IPS-20b (cell line): Measurements from ENCODE around the gene KCNK17.

Experiments
- H3K27ac ChIP-seq: one replicate; pipeline ENCODE4 v1.5.1; 2013; ENCODE audit warnings: low read length
- H3K27me3 ChIP-seq: 2 replicates; pipeline ENCODE4 v1.6.1; 2013; ENCODE audit warnings: mild to moderate bottlenecking, low read length, inconsistent platforms; ENCODE audit not compliant: insufficient read depth
- H3K36me3 ChIP-seq: 2 replicates; pipeline ENCODE4 v1.6.1; 2013; ENCODE audit warnings: low read depth, mild to moderate bottlenecking, inconsistent platforms, low read length, moderate library complexity; ENCODE audit not compliant: insufficient read depth
- H3K4me1 ChIP-seq: 2 replicates; pipeline ENCODE4 v1.6.1; 2013; ENCODE audit warnings: mild to moderate bottlenecking, control low read depth, inconsistent platforms, low read length, moderate library complexity; ENCODE audit not compliant: insufficient read depth
- H3K4me3 ChIP-seq: 2 replicates; pipeline ENCODE4 v1.5.1; 2013; ENCODE audit warnings: mild to moderate bottlenecking, low read length, inconsistent platforms
- H3K9ac ChIP-seq: 2 replicates; pipeline ENCODE4 v1.6.1; 2013; ENCODE audit warnings: low read depth, mild to moderate bottlenecking, inconsistent platforms, low read length, moderate library complexity
- H3K9me3 ChIP-seq: 2 replicates; pipeline ENCODE4 v1.6.1; 2013; ENCODE audit warnings: mild to moderate bottlenecking, low read depth, low read length, inconsistent platforms; ENCODE audit not compliant: insufficient read depth

KCNK17 gene, protein sequence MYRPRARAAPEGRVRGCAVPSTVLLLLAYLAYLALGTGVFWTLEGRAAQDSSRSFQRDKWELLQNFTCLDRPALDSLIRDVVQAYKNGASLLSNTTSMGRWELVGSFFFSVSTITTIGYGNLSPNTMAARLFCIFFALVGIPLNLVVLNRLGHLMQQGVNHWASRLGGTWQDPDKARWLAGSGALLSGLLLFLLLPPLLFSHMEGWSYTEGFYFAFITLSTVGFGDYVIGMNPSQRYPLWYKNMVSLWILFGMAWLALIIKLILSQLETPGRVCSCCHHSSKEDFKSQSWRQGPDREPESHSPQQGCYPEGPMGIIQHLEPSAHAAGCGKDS

GRCh38 chr6:39314273-39314795, at the start of gene KCNK17:
TSS of gene KCNK17 (minus strand) at chr6:39314419. CDS start at chr6:39314320, 99 bp downstream.
- Histone ChIP-seq H3K27me3 (peaks cover 86% of the 10 kb centered on the region), H3K36me3 (no peaks in the 10 kb centered on the region), H3K27ac (no peak within 1 kb of the TSS), H3K9ac (peak within 1 kb of the TSS; percentile 13; the same call in 1 of the 2 replicates), H3K9me3 (no peaks in the 10 kb centered on the region), H3K4me1 (no peaks in the 10 kb centered on the region), H3K4me3 (peak within 1 kb of the TSS; percentile 68)

- H3K4me1 ChIP-seq: peaks cover 3% of the 10 kb centered on the region; the same call in 1 of the 2 replicates
- H3K36me3 ChIP-seq: no peaks in the 10 kb centered on the region
- H3K9me3 ChIP-seq: no peaks in the 10 kb centered on the region
- H3K4me3 ChIP-seq: no peak overlapping the region
- peaks cover 3% of the 10 kb centered on the region; the same call in 1 of the 2 replicates for H3K27me3 ChIP-seq
- H3K9ac ChIP-seq: no peak overlapping the region
- no peak overlapping the region for H3K27ac ChIP-seq
Measured at GRCh38 chr6:39363280-39363679, 49.1 kb upstream of the KCNK17 start.

DNA sequence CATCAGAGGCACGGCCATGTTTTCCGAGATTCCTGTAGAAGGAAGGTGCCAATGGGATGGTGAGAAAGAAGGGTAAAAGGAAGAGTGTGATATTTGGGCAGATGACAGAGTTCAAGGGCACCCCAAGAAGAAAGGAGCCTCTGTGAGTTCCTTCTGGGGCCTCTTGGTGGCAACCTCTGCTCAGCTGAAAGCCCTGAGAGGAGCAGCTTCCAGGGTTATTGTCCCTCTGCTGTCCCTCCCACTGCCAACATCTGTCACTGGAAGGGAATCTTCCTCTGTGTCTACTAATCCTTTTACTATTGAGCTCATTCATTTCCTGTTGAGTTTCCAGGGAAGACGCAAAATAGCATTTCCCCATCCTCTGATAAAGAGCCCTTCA, 48.3 kb upstream of the KCNK17 start:
- Histone ChIP-seq H3K36me3 (no peaks in the 10 kb centered on the region), H3K9ac (no peak overlapping the region), H3K27me3 (peaks cover 3% of the 10 kb centered on the region; the same call in 1 of the 2 replicates), H3K27ac (no peak overlapping the region), H3K4me3 (no peak overlapping the region), H3K4me1 (peaks cover 3% of the 10 kb centered on the region; the same call in 1 of the 2 replicates), H3K9me3 (no peaks in the 10 kb centered on the region)

DNA sequence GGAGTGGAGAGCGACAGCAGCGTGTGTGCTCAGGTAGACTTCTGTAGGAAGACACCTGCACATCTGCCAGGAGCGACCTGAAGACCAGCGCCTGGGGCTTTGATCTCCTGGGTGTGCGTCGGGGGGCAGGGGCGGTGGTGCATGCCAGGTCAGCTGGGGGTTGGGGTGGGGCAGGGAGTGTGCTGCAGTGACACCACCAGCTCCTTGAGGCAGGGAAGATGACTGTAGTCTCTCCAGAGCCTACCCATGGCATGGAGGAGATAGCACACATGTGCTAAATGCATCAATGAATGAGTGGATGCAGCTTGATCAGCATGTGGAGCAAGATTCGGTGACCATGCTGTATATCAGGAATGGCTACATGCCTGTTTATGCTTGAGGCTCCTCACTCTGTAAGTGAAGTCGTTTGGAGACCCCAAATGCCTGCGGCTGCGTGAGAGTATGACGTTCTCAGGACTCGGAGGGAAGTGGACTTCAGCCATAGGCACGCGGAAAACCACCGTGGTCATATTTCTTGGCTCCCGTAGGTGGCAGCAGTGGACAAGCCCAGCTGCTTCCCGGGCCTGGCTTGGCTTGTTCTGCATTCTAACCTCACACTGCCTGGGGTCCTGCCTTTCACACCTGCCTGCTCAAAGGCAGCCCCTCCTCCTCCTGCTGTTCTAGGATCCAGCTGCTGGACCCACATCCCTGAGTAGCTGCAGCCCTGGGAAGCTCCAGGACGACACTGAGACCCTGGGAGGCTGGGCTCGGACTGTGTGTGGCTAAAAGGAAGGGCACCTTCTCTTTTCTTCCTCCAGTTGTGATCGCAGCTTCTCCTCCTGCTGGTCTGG, 47.7 kb upstream of the KCNK17 start:
- Histone ChIP-seq H3K27ac (no peak overlapping the region), H3K36me3 (no peaks in the 10 kb centered on the region), H3K27me3 (peaks cover 3% of the 10 kb centered on the region; the same call in 1 of the 2 replicates), H3K9me3 (no peaks in the 10 kb centered on the region), H3K4me1 (peaks cover 3% of the 10 kb centered on the region; the same call in 1 of the 2 replicates), H3K9ac (no peak overlapping the region), H3K4me3 (no peak overlapping the region)

DNA sequence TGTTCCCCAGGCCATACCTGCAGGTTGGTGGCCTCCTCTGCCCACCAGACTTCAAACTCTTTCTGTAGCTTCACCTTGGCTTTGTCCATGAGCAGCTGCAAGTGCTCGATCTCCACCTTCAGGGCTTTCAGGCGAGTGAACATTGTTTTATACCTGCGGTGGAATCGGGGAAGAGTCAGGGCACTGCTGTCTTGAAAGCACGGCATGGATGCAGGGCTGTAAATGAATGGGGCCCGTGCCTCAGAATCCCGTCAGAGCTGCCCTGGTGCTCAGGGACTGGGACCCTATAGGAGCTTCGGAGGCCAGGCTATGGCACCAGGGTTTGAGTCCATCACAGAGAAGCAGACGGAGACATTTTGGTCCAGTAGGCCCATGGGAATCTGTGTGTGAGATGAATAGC, 46.2 kb upstream of the KCNK17 start:
- no peak overlapping the region for H3K27ac ChIP-seq
- H3K4me1 ChIP-seq: peaks cover 3% of the 10 kb centered on the region; the same call in 1 of the 2 replicates
- H3K9ac ChIP-seq: no peak overlapping the region
- no peak overlapping the region for H3K4me3 ChIP-seq
- peaks cover 3% of the 10 kb centered on the region; the same call in 1 of the 2 replicates for H3K27me3 ChIP-seq
- no peaks in the 10 kb centered on the region for H3K36me3 ChIP-seq
- H3K9me3 ChIP-seq: no peaks in the 10 kb centered on the region

DNA sequence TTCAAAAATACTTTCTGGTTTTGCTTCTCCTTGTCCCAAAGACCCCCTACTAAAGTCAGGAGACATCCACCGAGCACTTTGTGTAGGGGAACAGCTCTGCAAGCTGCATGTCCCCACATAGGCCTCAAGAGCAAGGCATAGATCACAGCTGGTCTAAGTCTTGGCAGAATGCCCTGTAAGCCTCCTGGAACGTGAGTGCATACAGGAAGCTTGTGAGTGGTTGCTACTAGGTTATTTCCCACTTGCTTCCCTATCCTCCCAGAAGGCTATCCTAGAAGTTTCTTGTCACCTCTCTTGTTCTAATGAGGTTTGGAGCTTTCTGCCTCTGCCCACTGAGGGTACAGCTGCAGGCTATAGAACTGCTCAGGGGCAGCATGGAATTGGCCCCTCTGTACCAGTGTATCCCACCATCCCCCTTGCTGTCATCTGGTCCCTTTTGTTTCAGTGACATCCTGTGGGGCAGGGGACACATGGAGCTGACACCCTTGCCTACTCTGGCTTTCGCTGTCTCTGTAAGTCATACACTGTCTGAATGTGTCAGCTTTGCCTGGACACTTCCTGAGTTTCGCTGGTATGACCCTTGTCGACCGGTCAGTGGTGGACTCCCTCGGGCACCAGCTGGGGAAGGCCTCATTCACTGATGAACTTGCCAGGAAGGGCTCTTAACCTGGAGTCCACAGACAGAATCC, 43.9 kb upstream of the KCNK17 start:
- Histone ChIP-seq H3K9ac (no peak overlapping the region), H3K36me3 (no peaks in the 10 kb centered on the region), H3K27ac (no peak overlapping the region), H3K27me3 (peaks cover 3% of the 10 kb centered on the region; the same call in 1 of the 2 replicates), H3K9me3 (no peaks in the 10 kb centered on the region), H3K4me1 (peaks cover 3% of the 10 kb centered on the region; the same call in 1 of the 2 replicates), H3K4me3 (no peak overlapping the region)

- H3K27me3 ChIP-seq: no peaks in the 10 kb centered on the region
- H3K9me3 ChIP-seq: no peaks in the 10 kb centered on the region
- no peak overlapping the region for H3K4me3 ChIP-seq
- H3K27ac ChIP-seq: no peak overlapping the region
- H3K4me1 ChIP-seq: no peaks in the 10 kb centered on the region
- H3K36me3 ChIP-seq: no peaks in the 10 kb centered on the region
- no peak overlapping the region for H3K9ac ChIP-seq
Measured at GRCh38 chr6:39353698-39354315, 39.6 kb upstream of the KCNK17 start.

- Histone ChIP-seq H3K36me3 (no peaks in the 10 kb centered on the region), H3K27ac (no peak overlapping the region), H3K4me3 (no peak overlapping the region), H3K9ac (no peak overlapping the region), H3K27me3 (no peaks in the 10 kb centered on the region), H3K4me1 (no peaks in the 10 kb centered on the region), H3K9me3 (no peaks in the 10 kb centered on the region)
Measured at GRCh38 chr6:39350723-39351505, 36.7 kb upstream of the KCNK17 start.

DNA sequence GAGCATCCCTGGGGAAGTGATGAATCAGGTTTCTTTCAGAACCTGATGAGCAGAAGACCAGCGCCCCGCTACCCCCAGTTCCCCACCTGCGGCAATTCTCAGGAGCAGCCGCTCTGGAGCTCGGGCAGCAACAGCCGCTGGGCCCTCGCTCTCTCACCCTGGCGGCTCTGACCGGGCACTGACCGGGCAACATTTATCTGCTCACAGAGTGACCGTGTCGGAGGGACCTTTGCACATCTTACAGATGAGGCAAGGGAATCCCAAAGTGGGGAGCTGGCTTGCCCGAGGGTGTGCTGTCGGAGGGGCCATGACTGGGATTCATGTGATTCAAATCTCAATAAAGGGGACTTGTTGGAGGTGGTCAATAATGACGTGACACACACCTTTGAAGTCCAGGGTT, 34.5 kb upstream of the KCNK17 start:
- Histone ChIP-seq H3K4me3 (no peak overlapping the region), H3K4me1 (peaks cover under 1% of the 10 kb centered on the region; the same call in 1 of the 2 replicates), H3K9ac (no peak overlapping the region), H3K36me3 (no peaks in the 10 kb centered on the region), H3K27me3 (no peaks in the 10 kb centered on the region), H3K27ac (no peak overlapping the region), H3K9me3 (no peaks in the 10 kb centered on the region)

DNA sequence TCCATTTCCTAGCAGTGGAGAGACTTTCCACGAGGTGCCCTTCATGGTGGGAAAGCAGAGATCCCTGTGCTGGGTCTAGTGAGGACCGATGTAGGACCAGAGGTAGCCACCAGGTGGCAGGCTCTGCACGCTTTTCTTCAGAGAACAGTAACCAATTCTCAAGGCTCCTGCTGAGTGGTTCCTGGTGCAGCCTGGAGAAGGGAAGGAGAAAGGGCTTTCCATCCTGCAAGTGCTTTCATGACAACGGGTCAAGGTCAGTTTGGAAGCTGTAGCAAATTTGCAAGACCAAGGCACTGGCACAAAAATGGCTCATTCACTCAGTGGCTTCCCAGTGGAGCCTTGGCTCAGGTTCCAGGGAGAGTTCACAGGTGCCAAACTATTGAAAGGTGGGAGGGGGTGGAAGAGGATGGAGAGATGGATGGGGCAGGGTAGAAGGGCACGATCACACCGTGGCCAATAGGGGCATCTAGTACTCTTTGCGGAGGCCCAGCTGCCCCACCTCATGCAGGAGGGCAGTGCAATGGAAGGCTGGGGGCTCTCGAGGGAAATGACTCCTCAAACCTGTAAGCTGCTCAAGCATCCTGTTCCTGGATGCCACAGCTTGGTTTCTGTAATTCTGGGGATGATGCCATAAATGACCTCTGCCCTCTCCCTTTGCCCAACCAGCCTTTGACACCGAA, 33.8 kb upstream of the KCNK17 start:
- no peak overlapping the region for H3K4me3 ChIP-seq
- H3K27me3 ChIP-seq: no peaks in the 10 kb centered on the region
- H3K9me3 ChIP-seq: no peaks in the 10 kb centered on the region
- no peak overlapping the region for H3K27ac ChIP-seq
- peaks cover 3% of the 10 kb centered on the region; the same call in 1 of the 2 replicates for H3K4me1 ChIP-seq
- H3K9ac ChIP-seq: no peak overlapping the region
- no peaks in the 10 kb centered on the region for H3K36me3 ChIP-seq
